Liver (tissue), 3 donors: Measurements from ENCODE around the gene ZXDB.

ENCODE experiments used
- CTCF ChIP-seq: fragments of 150-350 bp; IDR thresholded peaks from 2 replicates; pipeline ENCODE4 v1.5.1; 2017; ENCODE audit warnings: improper control_type of control experiment, low read depth, low read length; ENCODE audit not compliant: missing input control
- FOXA1 ChIP-seq: IDR thresholded peaks from 2 replicates; pipeline ENCODE4 v1.6.1; 2016; ENCODE audit warnings: antibody characterized with exemption
- JUND ChIP-seq, 2 donors: IDR thresholded peaks; 2 replicates each; pipeline ENCODE4 v1.6.1; 2016; ENCODE audit warnings: antibody characterized with exemption in 2 of 2
- RAD21 ChIP-seq, 2 donors: IDR thresholded peaks; 2 replicates each; pipeline ENCODE4 v1.6.1; 2016; ENCODE audit warnings: antibody characterized with exemption in 2 of 2, mild to moderate bottlenecking in 2 of 2
- SP1 ChIP-seq: IDR thresholded peaks from 2 replicates; pipeline ENCODE4 v1.6.1; 2018; ENCODE audit warnings: antibody characterized with exemption, mild to moderate bottlenecking
- TAF1 ChIP-seq: conservative IDR thresholded peaks from 2 replicates; pipeline ENCODE4 v1.6.1; 2016; ENCODE audit warnings: antibody characterized with exemption, mild to moderate bottlenecking
- YY1 ChIP-seq: IDR thresholded peaks from 2 replicates; pipeline ENCODE4 v1.6.1; 2016; ENCODE audit warnings: antibody characterized with exemption, mild to moderate bottlenecking
- ZBTB33 ChIP-seq: IDR thresholded peaks from 2 replicates; pipeline ENCODE4 v1.6.1; 2016; ENCODE audit warnings: antibody characterized with exemption
- TF ChIP-seq, protein P1 (sequence below): IDR thresholded peaks from 2 replicates; pipeline ENCODE4 v1.6.1; 2016; ENCODE audit warnings: antibody characterized with exemption, mild to moderate bottlenecking
- TF ChIP-seq, protein P2 (sequence below): IDR thresholded peaks from 2 replicates; pipeline ENCODE4 v1.6.1; 2016; ENCODE audit warnings: antibody characterized with exemption
- donor health status: healthy.
- donor health status: healthy.

GRCh38 chrX:57595381-57595811 is 3.6 kb downstream of the ZXDB start:
- TF ChIP-seq, protein P1, sequence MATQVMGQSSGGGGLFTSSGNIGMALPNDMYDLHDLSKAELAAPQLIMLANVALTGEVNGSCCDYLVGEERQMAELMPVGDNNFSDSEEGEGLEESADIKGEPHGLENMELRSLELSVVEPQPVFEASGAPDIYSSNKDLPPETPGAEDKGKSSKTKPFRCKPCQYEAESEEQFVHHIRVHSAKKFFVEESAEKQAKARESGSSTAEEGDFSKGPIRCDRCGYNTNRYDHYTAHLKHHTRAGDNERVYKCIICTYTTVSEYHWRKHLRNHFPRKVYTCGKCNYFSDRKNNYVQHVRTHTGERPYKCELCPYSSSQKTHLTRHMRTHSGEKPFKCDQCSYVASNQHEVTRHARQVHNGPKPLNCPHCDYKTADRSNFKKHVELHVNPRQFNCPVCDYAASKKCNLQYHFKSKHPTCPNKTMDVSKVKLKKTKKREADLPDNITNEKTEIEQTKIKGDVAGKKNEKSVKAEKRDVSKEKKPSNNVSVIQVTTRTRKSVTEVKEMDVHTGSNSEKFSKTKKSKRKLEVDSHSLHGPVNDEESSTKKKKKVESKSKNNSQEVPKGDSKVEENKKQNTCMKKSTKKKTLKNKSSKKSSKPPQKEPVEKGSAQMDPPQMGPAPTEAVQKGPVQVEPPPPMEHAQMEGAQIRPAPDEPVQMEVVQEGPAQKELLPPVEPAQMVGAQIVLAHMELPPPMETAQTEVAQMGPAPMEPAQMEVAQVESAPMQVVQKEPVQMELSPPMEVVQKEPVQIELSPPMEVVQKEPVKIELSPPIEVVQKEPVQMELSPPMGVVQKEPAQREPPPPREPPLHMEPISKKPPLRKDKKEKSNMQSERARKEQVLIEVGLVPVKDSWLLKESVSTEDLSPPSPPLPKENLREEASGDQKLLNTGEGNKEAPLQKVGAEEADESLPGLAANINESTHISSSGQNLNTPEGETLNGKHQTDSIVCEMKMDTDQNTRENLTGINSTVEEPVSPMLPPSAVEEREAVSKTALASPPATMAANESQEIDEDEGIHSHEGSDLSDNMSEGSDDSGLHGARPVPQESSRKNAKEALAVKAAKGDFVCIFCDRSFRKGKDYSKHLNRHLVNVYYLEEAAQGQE, result no peak
- TF ChIP-seq YY1 (no peak), RAD21 (IDR thresholded peaks at IDR 0.05) (no peak), JUND (IDR thresholded peaks at IDR 0.05) (peak in 1 of 2 donors; percentile 41), CTCF (no peak), ZBTB33 (no peak), SP1 (no peak), TAF1 (no peak), FOXA1 (no peak)
- TF ChIP-seq, protein P2, sequence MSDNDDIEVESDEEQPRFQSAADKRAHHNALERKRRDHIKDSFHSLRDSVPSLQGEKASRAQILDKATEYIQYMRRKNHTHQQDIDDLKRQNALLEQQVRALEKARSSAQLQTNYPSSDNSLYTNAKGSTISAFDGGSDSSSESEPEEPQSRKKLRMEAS, result no peak
